ENCODE measurements around the gene CYCS. TPM values are rescaled to one million over a fixed set of nuclear protein-coding genes. Genes with fewer than 3 reads are reported as not detected.

CYCS gene
- total and polyA plus RNA-seq, 7 donors: 241 to 646 (median 331) TPM

- intact Hi-C loops (cut with DNase I): loop anchor here in 1 of 2 donors (10.0 kb wide), 1 partner anchor 732 kb away; no protein-coding TSS in a partner anchor
- no peak for DNase-seq
- Histone ChIP-seq H3K27me3 (ENCODE audit: insufficient read depth in 3 of 3, low read length in 2 of 3) (no peaks in the 10 kb centered on the region), H3K4me3 (no peak overlapping the region), H3K36me3 (ENCODE audit: insufficient read depth in 1 of 2, low read depth in 1 of 2) (peaks cover 3 to 42% of the 10 kb centered on the region in 2 donors), H3K27ac (peak overlapping the region; percentile 61), H3K9me3 (no peaks in the 10 kb centered on the region), H3K4me1 (peaks cover 23% of the 10 kb centered on the region)
- no peak for ATAC-seq
- TF ChIP-seq CTCF (IDR thresholded peaks at IDR 0.05): no peak
Observed at GRCh38 chr7:25122373-25122772, 2.7 kb downstream of the CYCS start.

DNA sequence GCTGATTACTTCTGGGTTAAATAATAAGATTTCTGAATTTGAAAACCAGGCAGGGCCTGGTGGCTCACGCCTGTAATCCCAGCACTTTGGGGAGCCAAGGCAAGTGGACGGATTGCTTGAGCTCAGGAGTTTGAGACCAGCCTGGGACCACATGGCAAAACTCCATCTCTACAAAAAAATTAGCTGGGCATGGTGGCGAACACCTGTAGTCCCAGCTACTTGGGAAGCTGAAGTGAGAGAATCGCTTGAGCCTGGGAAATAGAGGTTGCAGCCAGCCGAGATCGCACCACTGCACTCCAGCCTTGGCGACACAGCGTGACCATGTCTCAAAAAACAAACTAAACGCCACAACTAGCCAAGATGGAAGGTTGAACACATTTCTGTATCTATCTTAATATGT, 3.5 kb downstream of the CYCS start:
- intact Hi-C loops (cut with DNase I): loop anchor here in 1 of 2 donors (10.0 kb wide), 1 partner anchor 733 kb away; no protein-coding TSS in a partner anchor
- 92 to 97% (median 97%) methylated on average over 9 of the region's 9 CpGs for WGBS, 3 donors
- H3K4me3 ChIP-seq: no peak overlapping the region
- no peak overlapping the region for H3K27ac ChIP-seq
- no peak for TF ChIP-seq CTCF (IDR thresholded peaks at IDR 0.05)
- ATAC-seq (no peak), DNase-seq (no peak)
- no peaks in the 10 kb centered on the region for H3K27me3 ChIP-seq (ENCODE audit: insufficient read depth in 3 of 3, low read length in 2 of 3)
- peaks cover 3 to 42% of the 10 kb centered on the region in 2 donors for H3K36me3 ChIP-seq (ENCODE audit: insufficient read depth in 1 of 2, low read depth in 1 of 2)
- no peaks in the 10 kb centered on the region for H3K9me3 ChIP-seq
- H3K4me1 ChIP-seq: peaks cover 27% of the 10 kb centered on the region

DNA sequence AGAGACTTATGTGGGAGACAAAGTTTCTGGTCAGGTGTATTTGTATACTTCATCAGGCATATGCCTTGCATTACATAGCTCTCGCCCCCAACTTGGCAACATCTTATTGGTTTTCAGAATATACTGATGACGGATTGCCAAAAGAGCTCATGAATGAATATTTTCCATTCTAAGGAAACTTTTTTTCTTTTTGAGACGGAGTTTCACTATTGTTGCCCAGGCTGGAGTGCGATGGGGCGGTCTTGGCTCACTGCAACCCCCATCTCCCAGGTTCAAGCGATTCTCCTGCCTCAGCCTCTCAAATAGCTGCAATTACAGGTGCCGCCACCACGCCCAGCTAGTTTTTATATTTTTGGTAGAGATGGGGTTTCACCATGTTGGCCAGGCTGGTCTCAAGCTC, 6.0 kb downstream of the CYCS start:
- no peak for DNase-seq
- 83 to 94% (median 86%) methylated on average over 8 of the region's 8 CpGs for WGBS, 3 donors
- no peak for TF ChIP-seq CTCF (IDR thresholded peaks at IDR 0.05)
- Histone ChIP-seq H3K27ac (no peak overlapping the region), H3K36me3 (ENCODE audit: insufficient read depth in 1 of 2, low read depth in 1 of 2) (peaks cover 3 to 42% of the 10 kb centered on the region in 2 donors), H3K9me3 (no peaks in the 10 kb centered on the region), H3K4me1 (peaks cover 27% of the 10 kb centered on the region), H3K27me3 (ENCODE audit: insufficient read depth in 3 of 3, low read length in 2 of 3) (no peaks in the 10 kb centered on the region), H3K4me3 (no peak overlapping the region)
- intact Hi-C loops (cut with DNase I): no loop called here
- no peak for ATAC-seq

DNA sequence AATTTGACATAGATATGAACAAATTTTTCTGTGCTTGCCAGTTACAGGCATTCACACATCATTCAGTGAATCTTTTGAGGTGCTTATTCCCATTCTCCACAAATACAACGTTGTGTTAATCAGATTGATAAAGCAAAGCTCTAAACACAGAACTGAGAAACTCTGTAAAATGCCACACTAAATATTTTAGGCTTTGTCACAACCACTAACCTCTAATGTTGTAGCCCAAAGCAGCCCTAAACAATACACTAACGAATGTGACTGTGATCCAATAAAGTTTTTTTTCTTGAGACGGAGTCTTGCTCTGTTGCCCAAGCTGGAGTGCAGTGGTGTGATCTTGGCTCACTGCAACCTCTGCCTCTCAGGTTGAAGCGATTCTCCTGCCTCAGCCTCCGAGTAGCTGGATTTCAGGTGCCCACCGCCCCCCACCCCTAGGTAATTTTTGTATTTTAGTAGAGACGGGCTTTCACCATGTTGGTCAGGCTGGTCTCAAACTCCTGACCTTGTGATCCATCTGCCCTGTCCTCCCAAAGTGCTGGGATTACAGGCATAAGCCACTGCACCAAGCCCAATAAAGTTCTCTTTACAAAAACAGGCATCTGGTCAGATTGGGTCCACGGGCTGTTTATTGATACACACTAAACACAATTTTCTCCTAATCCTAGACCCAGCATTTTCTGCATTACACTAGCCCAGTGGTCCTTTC, 6.9 kb downstream of the CYCS start:
- Histone ChIP-seq H3K9me3 (no peaks in the 10 kb centered on the region), H3K4me1 (peaks cover 21% of the 10 kb centered on the region), H3K36me3 (ENCODE audit: insufficient read depth in 1 of 2, low read depth in 1 of 2) (peaks cover 3 to 38% of the 10 kb centered on the region in 2 donors), H3K27ac (no peak overlapping the region), H3K4me3 (no peak overlapping the region), H3K27me3 (ENCODE audit: insufficient read depth in 3 of 3, low read length in 2 of 3) (no peaks in the 10 kb centered on the region)
- ATAC-seq: no peak
- intact Hi-C loops (cut with DNase I): no loop called here
- no peak for DNase-seq
- TF ChIP-seq CTCF (IDR thresholded peaks at IDR 0.05): no peak
- WGBS, 3 donors: 72 to 82% (median 78%) methylated on average over 8 of the region's 8 CpGs
